ENCODE results near the gene SPTLC2. TPM values are rescaled to one million over a fixed set of nuclear protein-coding genes. Genes with fewer than 3 reads are reported as not detected.

SPTLC2 gene
- total and polyA plus RNA-seq, 2 of the 13 experiments (the other 11 are each of a cell fraction or from before 2014, with no cell fraction given), result 17.4 to 17.5 TPM

DNA sequence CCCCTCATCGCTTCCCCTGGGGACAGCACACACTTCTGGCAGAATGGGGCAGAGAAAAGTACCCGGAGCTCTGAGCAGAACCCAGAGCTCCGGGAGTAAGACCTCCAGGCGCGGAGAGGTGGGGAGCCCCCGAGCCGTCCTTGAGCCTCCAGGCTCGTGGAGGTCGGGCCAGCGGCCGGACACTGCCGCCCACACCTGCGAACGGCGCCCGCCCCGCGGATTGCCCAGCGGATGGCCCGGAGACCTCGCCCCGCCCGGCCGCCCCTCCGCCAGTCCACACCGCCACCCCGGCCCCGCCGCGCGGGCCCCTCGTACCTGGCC is 344 bp downstream of the SPTLC2 start:
- Histone ChIP-seq H3K4me2 (ENCODE audit: low read depth, low read length) (peak overlapping the region; percentile 77), H3K4me1 (ENCODE audit: insufficient read depth, low read length) (peaks cover 47% of the 10 kb centered on the region), H3K27me3 (ENCODE audit: control insufficient read depth in 1 of 2, insufficient read depth in 2 of 2, low read length in 2 of 2) (no peaks in the 10 kb centered on the region; a peak in 1 of 5 replicates), H4K20me1 (ENCODE audit: insufficient read depth, low read length) (no peaks in the 10 kb centered on the region; the same call in 1 of the 2 replicates), H3K27ac (ENCODE audit: extremely low read length, insufficient read depth, low read length) (peak overlapping the region; percentile 43), H3K79me2 (ENCODE audit: insufficient read depth, low read length) (peaks cover 40% of the 10 kb centered on the region), H3K9ac (ENCODE audit: insufficient read depth, low read depth, low read length) (peak overlapping the region; percentile 78), H3K9me3 (ENCODE audit: low read length) (no peaks in the 10 kb centered on the region), H3K4me3 (replicated peaks in 1 of 3; ENCODE audit: insufficient read depth in 1 of 3, low read depth in 2 of 3, low read length in 3 of 3) (peak overlapping the region; percentile 79 to 93 (median 88)), H2AFZ (ENCODE audit: low read length) (no peak overlapping the region), H3K36me3 (replicated peaks in 1 of 2; ENCODE audit: control insufficient read depth in 1 of 2, insufficient read depth in 2 of 2, low read length in 2 of 2) (no peaks in the 10 kb centered on the region)
- DNase-seq (ENCODE audit: low spot score), result no peak
- peak; percentile 45 for ATAC-seq
- ChIA-PET POLR2A (no interaction called here), CTCF (ENCODE audit: low intra/inter-chr PET ratio, low total read pairs) (no interaction called here)
- TF ChIP-seq MTA1 (CRISPR knock-in tag; IDR thresholded peaks at IDR 0.05; ENCODE audit: borderline replicate concordance) (no peak), MZF1 (CRISPR knock-in tag; IDR thresholded peaks at IDR 0.05; ENCODE audit: borderline replicate concordance) (no peak), KAT8 (CRISPR knock-in tag; IDR thresholded peaks at IDR 0.05) (no peak), GABPB1 (CRISPR knock-in tag; IDR thresholded peaks at IDR 0.05) (no peak), ZKSCAN8 (CRISPR knock-in tag; IDR thresholded peaks at IDR 0.05; ENCODE audit: borderline replicate concordance) (no peak), ESRRA (CRISPR knock-in tag; IDR thresholded peaks at IDR 0.05; ENCODE audit: low read depth) (no peak), ZNF430 (CRISPR knock-in tag; IDR thresholded peaks at IDR 0.05) (no peak), ZNF451 (CRISPR knock-in tag; IDR thresholded peaks at IDR 0.05) (no peak), TCF7L2 (IDR thresholded peaks at IDR 0.05; ENCODE audit: low read depth, low read length) (no peak), GATA4 (IDR thresholded peaks at IDR 0.05; ENCODE audit: borderline replicate concordance, low read depth) (no peak), ZNF333 (CRISPR knock-in tag; IDR thresholded peaks at IDR 0.05; ENCODE audit: borderline replicate concordance) (0 out of 2 replicates have a peak, but pooled peaks have one; percentile 47), LCORL (IDR thresholded peaks at IDR 0.05) (no peak), LCORL (CRISPR knock-in tag; IDR thresholded peaks at IDR 0.05) (no peak), MTF2 (CRISPR knock-in tag; IDR thresholded peaks at IDR 0.05; ENCODE audit: borderline replicate concordance) (0 out of 2 replicates have a peak, but pooled peaks have one; percentile 1), ZNF660 (CRISPR knock-in tag; IDR thresholded peaks at IDR 0.05; ENCODE audit: borderline replicate concordance, low read depth) (no peak)
- TF ChIP-seq, protein P1, sequence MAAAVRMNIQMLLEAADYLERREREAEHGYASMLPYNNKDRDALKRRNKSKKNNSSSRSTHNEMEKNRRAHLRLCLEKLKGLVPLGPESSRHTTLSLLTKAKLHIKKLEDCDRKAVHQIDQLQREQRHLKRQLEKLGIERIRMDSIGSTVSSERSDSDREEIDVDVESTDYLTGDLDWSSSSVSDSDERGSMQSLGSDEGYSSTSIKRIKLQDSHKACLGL (CRISPR knock-in tag; IDR thresholded peaks at IDR 0.05), result no peak
- TF ChIP-seq, protein P2, sequence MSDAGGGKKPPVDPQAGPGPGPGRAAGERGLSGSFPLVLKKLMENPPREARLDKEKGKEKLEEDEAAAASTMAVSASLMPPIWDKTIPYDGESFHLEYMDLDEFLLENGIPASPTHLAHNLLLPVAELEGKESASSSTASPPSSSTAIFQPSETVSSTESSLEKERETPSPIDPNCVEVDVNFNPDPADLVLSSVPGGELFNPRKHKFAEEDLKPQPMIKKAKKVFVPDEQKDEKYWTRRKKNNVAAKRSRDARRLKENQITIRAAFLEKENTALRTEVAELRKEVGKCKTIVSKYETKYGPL (CRISPR knock-in tag; IDR thresholded peaks at IDR 0.05), result no peak
- TF ChIP-seq, protein P3, sequence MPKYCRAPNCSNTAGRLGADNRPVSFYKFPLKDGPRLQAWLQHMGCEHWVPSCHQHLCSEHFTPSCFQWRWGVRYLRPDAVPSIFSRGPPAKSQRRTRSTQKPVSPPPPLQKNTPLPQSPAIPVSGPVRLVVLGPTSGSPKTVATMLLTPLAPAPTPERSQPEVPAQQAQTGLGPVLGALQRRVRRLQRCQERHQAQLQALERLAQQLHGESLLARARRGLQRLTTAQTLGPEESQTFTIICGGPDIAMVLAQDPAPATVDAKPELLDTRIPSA (CRISPR knock-in tag; IDR thresholded peaks at IDR 0.05; ENCODE audit: borderline replicate concordance), result 0 out of 2 replicates have a peak, but pooled peaks have one; percentile 12
- TF ChIP-seq, protein P4, sequence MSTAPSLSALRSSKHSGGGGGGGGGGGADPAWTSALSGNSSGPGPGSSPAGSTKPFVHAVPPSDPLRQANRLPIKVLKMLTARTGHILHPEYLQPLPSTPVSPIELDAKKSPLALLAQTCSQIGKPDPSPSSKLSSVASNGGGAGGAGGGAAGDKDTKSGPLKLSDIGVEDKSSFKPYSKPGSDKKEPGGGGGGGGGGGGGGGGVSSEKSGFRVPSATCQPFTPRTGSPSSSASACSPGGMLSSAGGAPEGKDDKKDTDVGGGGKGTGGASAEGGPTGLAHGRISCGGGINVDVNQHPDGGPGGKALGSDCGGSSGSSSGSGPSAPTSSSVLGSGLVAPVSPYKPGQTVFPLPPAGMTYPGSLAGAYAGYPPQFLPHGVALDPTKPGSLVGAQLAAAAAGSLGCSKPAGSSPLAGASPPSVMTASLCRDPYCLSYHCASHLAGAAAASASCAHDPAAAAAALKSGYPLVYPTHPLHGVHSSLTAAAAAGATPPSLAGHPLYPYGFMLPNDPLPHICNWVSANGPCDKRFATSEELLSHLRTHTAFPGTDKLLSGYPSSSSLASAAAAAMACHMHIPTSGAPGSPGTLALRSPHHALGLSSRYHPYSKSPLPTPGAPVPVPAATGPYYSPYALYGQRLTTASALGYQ (CRISPR knock-in tag; IDR thresholded peaks at IDR 0.05), result no peak
- WGBS (ENCODE audit: low lambda C conversion rate), result 0% methylated on average over 4 of the region's 32 CpGs
- intact Hi-C loops (cut with micrococcal nuclease; ENCODE audit: unreplicated experiment), result no loop called here
- no TSS peak for BruUV-seq (replicated peaks)
- FAIRE-seq, result no peak
- in situ Hi-C loops (cut with HindIII; ENCODE audit: extremely low pct_ligation_motif_present, low pct_unique_long_range_greater_than_20kb), result no loop called here
